GM19023 (cell line): ENCODE results near the gene CNKSR1.

ENCODE experiments used
- ATAC-seq: cut with Tn5 transposase; IDR thresholded peaks from one replicate; pipeline ENCODE4 v1.9.1; 2021; ENCODE audit warnings: mild to moderate bottlenecking, moderate library complexity; ENCODE audit not compliant: unreplicated experiment

The CNKSR1 gene

GRCh38 chr1:26177182-26177684 lies at the start of gene CNKSR1:
Gene CNKSR1 (plus strand): TSS chr1:26177491. CDS start chr1:26177548, 57 bp downstream.
- ATAC-seq, result no peak

GRCh38 chr1:26129778-26130177 lies 47.5 kb upstream of the CNKSR1 start:
- no peak for ATAC-seq

GRCh38 chr1:26130695-26131094 lies 46.6 kb upstream of the CNKSR1 start:
- no peak for ATAC-seq

GRCh38 chr1:26132128-26132833 lies 45.0 kb upstream of the CNKSR1 start:
- no peak for ATAC-seq

- no peak for ATAC-seq
Measured at GRCh38 chr1:26132834-26133167, 44.5 kb upstream of the CNKSR1 start.

- no peak for ATAC-seq
Measured at GRCh38 chr1:26134466-26134865, 42.8 kb upstream of the CNKSR1 start.

GRCh38 chr1:26138974-26139558 lies 38.2 kb upstream of the CNKSR1 start:
- no peak for ATAC-seq

- ATAC-seq, result no peak
Measured at GRCh38 chr1:26142159-26142558, 35.1 kb upstream of the CNKSR1 start.

- ATAC-seq, result no peak
Measured at GRCh38 chr1:26145041-26145959, 32.0 kb upstream of the CNKSR1 start.

- no peak for ATAC-seq
Measured at GRCh38 chr1:26145960-26146294, 31.4 kb upstream of the CNKSR1 start.

GRCh38 chr1:26148887-26149286 lies 28.4 kb upstream of the CNKSR1 start:
- ATAC-seq, result no peak

GRCh38 chr1:26153966-26154532 lies 23.2 kb upstream of the CNKSR1 start:
- ATAC-seq, result no peak

- no peak for ATAC-seq
Measured at GRCh38 chr1:26154750-26155149, 22.5 kb upstream of the CNKSR1 start.

GRCh38 chr1:26155370-26156284 lies 21.7 kb upstream of the CNKSR1 start:
- ATAC-seq, result no peak

GRCh38 chr1:26156285-26157038 lies 20.8 kb upstream of the CNKSR1 start:
- no peak for ATAC-seq

GRCh38 chr1:26158271-26158907 lies 18.9 kb upstream of the CNKSR1 start:
- no peak for ATAC-seq

- no peak for ATAC-seq
Measured at GRCh38 chr1:26158908-26159742, 18.2 kb upstream of the CNKSR1 start, which contains the start of gene FAM110D. Gene FAM110D (plus strand): TSS chr1:26159079. CDS start chr1:26161292, 2,213 bp downstream.

- no peak for ATAC-seq
Measured at GRCh38 chr1:26159743-26160039, 17.6 kb upstream of the CNKSR1 start.
